H1 (cell line): ENCODE results near the gene CD68.

Source experiments
- CREB1 ChIP-seq: IDR thresholded peaks from 2 replicates; pipeline ENCODE4 v1.6.1; 2012; ENCODE audit warnings: inconsistent platforms
- JUN ChIP-seq: IDR thresholded peaks from 2 replicates; pipeline ENCODE4 v1.6.1; 2011; ENCODE audit warnings: low read depth, mild to moderate bottlenecking, improper control_type of control experiment, low read length
- POLR2A ChIP-seq, 2 experiments: IDR thresholded peaks; 1 replicate in 1 of 2; 2 replicates in 1 of 2; pipeline ENCODE4 v1.6.1; 2011; ENCODE audit warnings: low read depth in 2 of 2, low read length in 2 of 2, mild to moderate bottlenecking in 2 of 2; ENCODE audit errors: control extremely low read depth in 1 of 2
- TF ChIP-seq, protein P1 (sequence below), 3 experiments: IDR thresholded peaks; 1 replicate in 2 of 3; 2 replicates in 1 of 3; pipeline versions ENCODE4 v1.5.1 to v1.6.1; 2011; ENCODE audit warnings: low read length in 3 of 3, mild to moderate bottlenecking in 3 of 3, inconsistent platforms in 2 of 3, low read depth in 1 of 3, moderate library complexity in 1 of 3; ENCODE audit not compliant: insufficient read depth in 1 of 3; ENCODE audit errors: control extremely low read depth in 1 of 3
- TF ChIP-seq, protein P2 (sequence below): IDR thresholded peaks from 2 replicates; pipeline ENCODE4 v1.6.1; 2012; ENCODE audit warnings: low read length, inconsistent platforms

GRCh38 chr17:7549401-7550055 is 29.9 kb upstream of the CD68 start:
- TF ChIP-seq, protein P1, sequence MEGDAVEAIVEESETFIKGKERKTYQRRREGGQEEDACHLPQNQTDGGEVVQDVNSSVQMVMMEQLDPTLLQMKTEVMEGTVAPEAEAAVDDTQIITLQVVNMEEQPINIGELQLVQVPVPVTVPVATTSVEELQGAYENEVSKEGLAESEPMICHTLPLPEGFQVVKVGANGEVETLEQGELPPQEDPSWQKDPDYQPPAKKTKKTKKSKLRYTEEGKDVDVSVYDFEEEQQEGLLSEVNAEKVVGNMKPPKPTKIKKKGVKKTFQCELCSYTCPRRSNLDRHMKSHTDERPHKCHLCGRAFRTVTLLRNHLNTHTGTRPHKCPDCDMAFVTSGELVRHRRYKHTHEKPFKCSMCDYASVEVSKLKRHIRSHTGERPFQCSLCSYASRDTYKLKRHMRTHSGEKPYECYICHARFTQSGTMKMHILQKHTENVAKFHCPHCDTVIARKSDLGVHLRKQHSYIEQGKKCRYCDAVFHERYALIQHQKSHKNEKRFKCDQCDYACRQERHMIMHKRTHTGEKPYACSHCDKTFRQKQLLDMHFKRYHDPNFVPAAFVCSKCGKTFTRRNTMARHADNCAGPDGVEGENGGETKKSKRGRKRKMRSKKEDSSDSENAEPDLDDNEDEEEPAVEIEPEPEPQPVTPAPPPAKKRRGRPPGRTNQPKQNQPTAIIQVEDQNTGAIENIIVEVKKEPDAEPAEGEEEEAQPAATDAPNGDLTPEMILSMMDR (IDR thresholded peaks at IDR 0.05; ENCODE audit: control extremely low read depth in 1 of 3, insufficient read depth in 1 of 3, low read depth in 1 of 3, low read length in 3 of 3): no peak
- TF ChIP-seq CREB1 (no peak), JUN (no peak), POLR2A (IDR thresholded peaks at IDR 0.05; ENCODE audit: control extremely low read depth in 1 of 2, low read depth in 2 of 2, low read length in 2 of 2) (no peak)
- TF ChIP-seq, protein P2, sequence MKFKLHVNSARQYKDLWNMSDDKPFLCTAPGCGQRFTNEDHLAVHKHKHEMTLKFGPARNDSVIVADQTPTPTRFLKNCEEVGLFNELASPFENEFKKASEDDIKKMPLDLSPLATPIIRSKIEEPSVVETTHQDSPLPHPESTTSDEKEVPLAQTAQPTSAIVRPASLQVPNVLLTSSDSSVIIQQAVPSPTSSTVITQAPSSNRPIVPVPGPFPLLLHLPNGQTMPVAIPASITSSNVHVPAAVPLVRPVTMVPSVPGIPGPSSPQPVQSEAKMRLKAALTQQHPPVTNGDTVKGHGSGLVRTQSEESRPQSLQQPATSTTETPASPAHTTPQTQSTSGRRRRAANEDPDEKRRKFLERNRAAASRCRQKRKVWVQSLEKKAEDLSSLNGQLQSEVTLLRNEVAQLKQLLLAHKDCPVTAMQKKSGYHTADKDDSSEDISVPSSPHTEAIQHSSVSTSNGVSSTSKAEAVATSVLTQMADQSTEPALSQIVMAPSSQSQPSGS: no peak
